HG02943 (cell line): Measurements from ENCODE around the gene HOXA3.

Source experiments
- ATAC-seq: cut with Tn5 transposase; IDR thresholded peaks from one replicate; pipeline ENCODE4 v1.9.1; 2021; ENCODE audit warnings: mild to moderate bottlenecking, low read depth, moderate library complexity; ENCODE audit not compliant: unreplicated experiment

HOXA3 gene

GRCh38 chr7:27151931-27152815 is at the start of gene HOXA3:
Gene HOXA3 (minus strand): TSS chr7:27152583. CDS start chr7:27110640, 41,943 bp downstream.
- no peak for ATAC-seq

DNA sequence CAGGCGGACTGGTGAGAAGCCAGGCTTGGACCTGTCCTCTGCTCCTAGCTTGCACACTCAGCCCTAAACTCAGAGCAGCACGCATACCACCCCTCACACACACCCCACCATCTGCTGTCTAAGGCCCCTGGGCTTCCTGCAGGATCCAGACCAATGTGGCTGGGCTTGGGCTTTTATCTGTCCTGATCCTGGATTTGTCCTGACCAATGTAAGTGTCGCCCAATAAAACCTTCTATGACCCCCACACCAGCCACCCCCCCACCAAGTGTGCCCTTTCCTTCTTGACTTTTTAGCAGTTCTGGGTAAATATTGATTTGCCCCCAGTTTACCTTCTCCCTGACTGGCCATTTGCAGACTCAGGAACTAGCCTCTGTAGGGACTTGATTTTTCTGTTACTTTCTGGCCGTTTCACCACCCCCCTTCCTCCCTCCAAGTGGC is 49.2 kb upstream of the HOXA3 start:
- no peak for ATAC-seq

- ATAC-seq, result no peak
Observed at GRCh38 chr7:27200761-27201579, 48.6 kb upstream of the HOXA3 start.

GRCh38 chr7:27199849-27200760 is 47.7 kb upstream of the HOXA3 start, which contains the start of gene HOXA13:
Gene HOXA13 (minus strand): TSS chr7:27200091. CDS start chr7:27200077, 14 bp downstream.
- ATAC-seq, result no peak

DNA sequence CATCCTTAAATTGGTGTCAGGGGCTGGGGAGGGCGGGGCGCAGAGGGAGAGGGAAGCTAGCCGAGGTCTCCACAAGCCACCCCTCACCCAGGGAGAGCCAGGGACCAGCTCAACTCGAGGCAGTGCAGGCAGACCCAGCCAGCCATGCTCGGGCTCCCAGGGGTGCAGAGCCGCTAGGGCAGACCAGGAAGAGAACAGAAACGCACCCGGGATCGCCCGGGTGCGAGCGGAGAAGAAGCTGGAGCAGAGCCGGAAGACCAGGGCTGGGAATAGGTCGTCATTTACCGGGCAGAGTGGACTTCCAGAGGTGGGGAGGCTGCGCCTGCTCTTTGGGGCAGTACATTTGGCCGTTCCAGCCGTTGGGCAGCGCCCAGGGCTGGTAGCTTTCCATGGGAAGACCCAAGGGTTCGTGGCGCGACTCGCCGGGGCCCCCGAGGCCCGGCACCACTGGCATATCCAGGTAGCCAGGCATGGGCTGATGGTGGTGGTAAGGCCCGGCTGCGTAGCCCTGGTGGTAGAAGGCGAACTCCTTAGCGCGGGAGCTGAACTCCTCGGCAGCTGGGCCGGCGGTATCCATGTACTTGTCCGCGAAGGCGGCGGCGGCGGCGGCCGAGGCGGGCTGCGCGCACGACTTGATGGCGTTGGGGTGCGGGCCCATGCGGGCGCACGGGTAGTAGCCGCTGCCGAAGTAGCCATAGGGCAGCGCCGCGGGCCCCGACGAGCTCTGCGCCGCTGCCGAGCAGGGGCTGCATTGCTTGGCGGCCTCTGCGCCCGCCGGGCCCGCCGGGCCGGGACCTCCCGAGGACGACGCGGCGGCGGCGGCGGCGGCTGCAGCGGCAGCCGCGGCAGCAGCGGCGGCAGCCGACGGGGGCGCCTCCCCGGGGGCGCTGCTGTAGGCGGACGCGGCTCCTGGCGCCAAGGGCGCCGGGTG is 46.8 kb upstream of the HOXA3 start:
- ATAC-seq, result no peak

DNA sequence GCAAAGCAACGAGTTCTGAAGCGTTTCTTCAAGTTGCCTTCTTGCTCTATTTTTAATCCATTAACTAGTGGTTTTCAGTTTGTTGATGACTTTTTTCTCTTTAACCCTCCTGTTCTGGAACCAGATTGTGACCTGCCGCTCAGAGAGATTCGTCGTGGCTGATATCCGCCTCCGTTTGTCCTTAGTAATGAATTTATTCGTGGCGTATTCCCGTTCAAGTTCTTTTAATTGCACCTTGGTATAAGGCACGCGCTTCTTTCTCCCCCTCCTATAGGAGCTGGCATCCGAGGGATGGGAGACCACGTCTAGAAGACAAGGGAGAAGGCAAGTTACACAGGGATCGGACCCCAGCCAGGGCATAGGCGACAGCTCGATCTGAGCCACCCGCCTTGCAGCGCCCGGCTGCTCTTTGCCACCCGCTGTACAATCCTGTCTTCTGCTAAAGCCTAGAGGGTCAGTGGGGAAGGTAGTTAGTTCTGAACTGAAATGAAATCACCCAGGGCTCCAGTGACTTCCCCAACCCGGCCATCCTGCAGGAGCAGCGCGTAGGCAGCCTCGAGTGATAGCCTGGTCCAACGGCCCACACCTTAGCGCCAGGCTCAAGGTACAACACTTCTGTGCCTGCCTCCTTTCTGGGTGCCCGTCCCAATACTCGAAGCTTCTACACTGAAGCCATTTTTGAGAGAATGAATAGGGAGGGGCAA is 45.9 kb upstream of the HOXA3 start:
- ATAC-seq, result no peak

DNA sequence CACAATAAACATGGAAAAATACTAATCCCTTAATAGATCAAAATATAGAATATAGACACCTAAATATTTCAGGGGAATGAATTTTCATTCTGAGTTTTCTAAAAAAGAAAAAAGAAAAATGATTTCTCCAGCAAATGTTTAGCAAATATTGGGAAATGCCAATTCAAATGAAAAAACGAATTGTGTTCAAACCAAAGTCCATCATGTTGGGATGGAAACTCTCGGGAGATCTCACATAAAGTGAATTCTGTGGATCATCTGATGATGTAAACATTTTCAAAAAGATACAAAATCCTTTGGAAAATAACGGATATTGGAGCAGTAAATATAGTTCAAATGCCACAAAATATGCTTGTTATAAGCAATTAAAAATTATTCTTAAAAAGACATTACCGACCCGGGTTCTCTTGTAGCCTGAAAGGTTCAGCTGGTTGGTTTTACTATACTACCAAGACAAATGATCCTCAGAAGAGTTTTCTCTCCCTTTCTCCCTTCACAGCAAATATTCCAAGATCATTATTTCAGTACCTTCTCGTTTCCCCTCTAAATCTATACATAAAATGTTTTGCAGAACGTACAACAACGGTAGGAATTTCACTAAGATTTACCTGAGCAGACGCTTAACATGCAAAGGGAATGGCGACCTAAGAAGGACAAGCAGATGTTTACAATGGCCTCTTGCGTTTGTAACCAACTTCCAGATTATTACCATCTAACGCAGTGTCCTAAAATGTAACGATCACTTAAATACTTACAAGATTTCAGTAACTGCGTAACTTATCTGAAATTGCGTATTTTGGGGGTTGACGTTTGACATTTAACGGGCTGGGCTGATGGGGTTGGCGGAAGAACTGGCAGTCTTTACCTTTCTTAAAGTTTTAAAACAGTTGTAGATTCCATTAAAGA is 45.0 kb upstream of the HOXA3 start:
- no peak for ATAC-seq

DNA sequence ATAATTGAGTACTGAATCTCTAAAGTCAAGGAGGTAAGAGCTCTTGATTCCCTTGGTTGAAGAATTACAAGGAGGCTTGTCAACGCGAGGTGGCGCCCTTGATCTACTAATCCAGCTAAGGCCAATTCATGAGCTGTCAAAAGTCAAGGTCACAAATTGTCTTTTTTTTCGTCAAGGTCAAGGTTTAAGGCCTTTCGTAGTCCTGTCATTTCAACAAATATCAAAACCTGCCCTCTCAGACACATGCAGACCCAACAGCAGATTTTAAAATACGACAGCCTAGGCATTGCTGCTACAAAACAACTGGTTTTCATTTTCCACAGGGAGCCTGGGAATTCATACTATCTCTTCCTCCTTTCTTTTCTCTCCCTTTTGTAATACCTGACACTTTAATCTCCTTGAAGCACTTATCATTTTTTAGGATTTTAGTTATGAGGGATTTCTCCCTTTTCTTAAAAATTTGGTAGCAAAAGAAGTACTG is 43.9 kb upstream of the HOXA3 start:
- no peak for ATAC-seq

DNA sequence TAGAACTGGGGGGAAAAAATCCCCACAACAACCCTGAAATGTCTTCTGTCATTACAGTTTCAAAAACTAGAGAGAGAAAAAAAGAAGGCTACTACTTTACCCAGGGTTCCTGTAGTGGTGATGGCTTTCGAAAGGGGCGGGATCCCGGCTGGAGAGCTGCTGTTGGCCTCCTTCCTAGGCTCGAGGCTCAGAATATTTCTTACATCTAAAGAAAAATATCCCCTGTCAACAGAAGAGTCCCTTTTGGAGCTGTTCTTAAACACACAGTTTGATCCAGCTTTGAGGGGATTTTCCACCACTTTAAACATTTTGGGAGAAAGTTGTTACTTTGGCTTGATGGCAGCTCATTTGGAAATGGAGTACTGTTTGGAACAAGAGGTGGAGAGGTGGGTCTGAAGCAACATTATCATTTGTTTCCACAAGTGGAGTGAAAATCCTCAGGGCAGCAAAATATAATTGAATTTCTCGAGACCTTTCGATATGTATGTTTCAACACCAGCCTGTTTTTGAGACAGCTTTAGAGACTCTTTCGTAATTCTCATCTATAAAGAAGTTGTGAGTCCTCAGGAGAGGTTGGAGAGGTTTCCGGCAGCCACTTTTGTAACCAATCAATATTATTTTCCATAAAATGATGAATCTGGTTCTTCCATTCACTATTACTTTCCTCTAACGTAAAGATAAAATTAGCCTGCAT is 42.5 kb upstream of the HOXA3 start:
- no peak for ATAC-seq

DNA sequence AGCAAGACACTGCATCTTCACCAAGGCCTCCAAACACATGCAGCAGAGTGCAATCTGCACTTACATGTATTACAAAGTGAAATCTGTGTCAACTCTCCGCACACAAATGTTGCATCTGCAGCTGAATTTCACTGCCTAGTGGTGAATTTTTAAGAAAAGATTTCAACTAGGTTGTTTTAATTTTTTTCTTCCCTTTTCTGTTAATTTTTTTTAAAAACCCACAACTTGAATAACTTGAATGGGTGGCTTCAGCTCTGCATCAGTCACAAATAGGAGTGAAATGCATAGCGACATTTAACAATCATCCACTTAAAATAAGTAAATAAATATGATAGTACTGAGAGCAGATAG is 41.6 kb upstream of the HOXA3 start:
- ATAC-seq, result no peak

GRCh38 chr7:27193335-27194001 is 41.1 kb upstream of the HOXA3 start:
- no peak for ATAC-seq

GRCh38 chr7:27192546-27193334 is 40.4 kb upstream of the HOXA3 start:
- ATAC-seq, result no peak

DNA sequence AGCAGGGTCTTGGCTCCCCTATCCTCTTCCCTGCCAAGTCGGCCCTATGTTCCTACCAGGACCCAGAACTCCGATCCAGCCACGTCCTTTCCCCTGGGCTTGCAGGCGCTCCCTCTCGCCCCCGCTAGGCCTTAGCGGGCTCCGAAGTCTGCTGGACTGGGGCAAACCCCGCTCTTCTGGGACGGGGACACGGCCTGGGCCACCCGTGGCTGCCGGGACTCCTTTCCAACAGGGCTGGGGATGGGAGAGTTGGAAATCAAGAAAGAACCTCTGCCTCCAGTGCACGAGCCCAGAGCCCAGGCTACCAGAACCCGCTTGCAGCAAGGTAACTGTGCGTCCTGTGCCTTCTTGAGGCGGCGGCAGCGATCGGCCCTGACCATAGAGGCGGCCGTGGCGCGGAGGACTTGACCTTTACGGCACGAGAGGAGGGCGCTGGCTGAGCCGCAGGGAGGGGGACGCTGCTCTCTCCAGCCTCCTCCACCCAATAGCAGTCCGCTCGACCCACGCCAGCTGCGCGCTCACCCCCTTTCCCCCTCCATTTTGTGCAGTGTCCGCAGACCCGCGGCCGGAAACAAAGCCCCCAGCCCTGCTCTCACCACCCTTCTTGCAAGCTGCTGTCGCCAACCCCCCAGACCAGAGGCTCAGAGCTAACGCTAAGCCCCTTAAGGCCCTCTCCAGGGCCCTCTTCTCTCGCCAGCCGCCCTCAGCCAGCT is 39.6 kb upstream of the HOXA3 start:
- ATAC-seq, result no peak

GRCh38 chr7:27191161-27191731 is 38.9 kb upstream of the HOXA3 start:
- ATAC-seq, result no peak
